Central memory CD8-positive, alpha-beta T cell (primary cell): Measurements from ENCODE around the gene ZNF879.

ENCODE experiments used
- ATAC-seq: fragments of 150-1000 bp; cut with Tn5 transposase; replicated peaks from 2 replicates; pipeline ENCODE4 v1.10.0; 2022; ENCODE audit warnings: mild to moderate bottlenecking, moderate FRiP score, moderate number of reproducible peaks; ENCODE audit not compliant: poor library complexity, severe bottlenecking; ENCODE audit errors: extremely low read depth
- DNase-seq, 2 donors: peaks; one replicate each; pipeline ENCODE4 v3.0.0; 2021; ENCODE audit warnings: low spot score in 2 of 2
- H3K27ac Mint-ChIP-seq: one replicate; pipeline ENCODE4 v1.8.0; 2022; ENCODE audit warnings: low read depth, mild to moderate bottlenecking, moderate library complexity, mixed read lengths
- H3K27me3 Mint-ChIP-seq: one replicate; pipeline ENCODE4 v1.8.0; 2022; ENCODE audit warnings: mixed read lengths
- H3K36me3 Mint-ChIP-seq: one replicate; pipeline ENCODE4 v1.8.0; 2022; ENCODE audit warnings: mild to moderate bottlenecking, moderate library complexity, mixed read lengths; ENCODE audit not compliant: insufficient read depth
- H3K4me1 Mint-ChIP-seq: one replicate; pipeline ENCODE4 v1.8.0; 2022; ENCODE audit warnings: mixed read lengths
- H3K4me3 Mint-ChIP-seq: one replicate; pipeline ENCODE4 v1.8.0; 2022; ENCODE audit warnings: mild to moderate bottlenecking, moderate library complexity, mixed read lengths
- H3K9me3 Mint-ChIP-seq: one replicate; pipeline ENCODE4 v1.8.0; 2022; ENCODE audit warnings: mixed read lengths

Gene ZNF879

GRCh38 chr5:179023528-179024189 is at the start of gene ZNF879:
ZNF879 (plus strand) TSS chr5:179023804; CDS start chr5:179025005, 1,201 bp downstream.
- Mint-ChIP-seq H3K27ac (peak within 1 kb of the TSS; percentile 76), H3K4me1 (peaks cover 5% of the 10 kb centered on the region), H3K9me3 (peaks cover 14% of the 10 kb centered on the region), H3K4me3 (peak within 1 kb of the TSS; percentile 86), H3K36me3 (peaks cover 21% of the 10 kb centered on the region), H3K27me3 (no peaks in the 10 kb centered on the region)
- DNase-seq (peak; percentile 85 to 88), ATAC-seq (peak; percentile 90)

GRCh38 chr5:178981381-178981780 is 42.2 kb upstream of the ZNF879 start:
- Mint-ChIP-seq H3K27me3 (peaks cover 2% of the 10 kb centered on the region), H3K27ac (no peak overlapping the region), H3K4me3 (no peak overlapping the region), H3K4me1 (no peaks in the 10 kb centered on the region), H3K36me3 (peaks cover 2% of the 10 kb centered on the region), H3K9me3 (peaks cover 20% of the 10 kb centered on the region)
- DNase-seq = no peak
- ATAC-seq = no peak

GRCh38 chr5:178982941-178983340 is 40.7 kb upstream of the ZNF879 start:
- peaks cover 2% of the 10 kb centered on the region for H3K36me3 Mint-ChIP-seq
- ATAC-seq = no peak

GRCh38 chr5:178983728-178984127 is 39.9 kb upstream of the ZNF879 start:
- Mint-ChIP-seq H3K27ac (no peak overlapping the region), H3K4me1 (no peaks in the 10 kb centered on the region), H3K27me3 (no peaks in the 10 kb centered on the region), H3K9me3 (peaks cover 14% of the 10 kb centered on the region), H3K4me3 (no peak overlapping the region), H3K36me3 (peaks cover 2% of the 10 kb centered on the region)
- DNase-seq (no peak), ATAC-seq (no peak)

More at GRCh38 chr5:178982941-178983340, 40.7 kb upstream of the ZNF879 start:
- Mint-ChIP-seq H3K4me1 (no peaks in the 10 kb centered on the region), H3K27ac (no peak overlapping the region), H3K4me3 (no peak overlapping the region), H3K9me3 (peaks cover 17% of the 10 kb centered on the region), H3K27me3 (no peaks in the 10 kb centered on the region)
- no peak for DNase-seq

- Mint-ChIP-seq H3K4me1 (no peaks in the 10 kb centered on the region), H3K9me3 (peaks cover 15% of the 10 kb centered on the region)
- ATAC-seq = no peak
Observed at GRCh38 chr5:178984145-178985072, 39.2 kb upstream of the ZNF879 start.

GRCh38 chr5:178986326-178986960 is 37.2 kb upstream of the ZNF879 start:
- Mint-ChIP-seq H3K4me3 (no peak overlapping the region), H3K27ac (no peak overlapping the region), H3K27me3 (peaks cover under 1% of the 10 kb centered on the region), H3K9me3 (peaks cover 16% of the 10 kb centered on the region), H3K4me1 (no peaks in the 10 kb centered on the region), H3K36me3 (no peaks in the 10 kb centered on the region)
- ATAC-seq = no peak
- no peak for DNase-seq

More at GRCh38 chr5:178984145-178985072, 39.2 kb upstream of the ZNF879 start:
- no peak overlapping the region for H3K27ac Mint-ChIP-seq
- H3K4me3 Mint-ChIP-seq = no peak overlapping the region
- no peaks in the 10 kb centered on the region for H3K27me3 Mint-ChIP-seq
- DNase-seq = no peak
- no peaks in the 10 kb centered on the region for H3K36me3 Mint-ChIP-seq

- no peak for ATAC-seq
- H3K27me3 Mint-ChIP-seq = peaks cover 22% of the 10 kb centered on the region
- H3K4me1 Mint-ChIP-seq = no peaks in the 10 kb centered on the region
- no peak overlapping the region for H3K4me3 Mint-ChIP-seq
- no peak for DNase-seq
- H3K27ac Mint-ChIP-seq = no peak overlapping the region
- no peaks in the 10 kb centered on the region for H3K36me3 Mint-ChIP-seq
- H3K9me3 Mint-ChIP-seq = peaks cover 11% of the 10 kb centered on the region
Observed at GRCh38 chr5:178988436-178989220, 35.0 kb upstream of the ZNF879 start.

GRCh38 chr5:178989311-178989710 is 34.3 kb upstream of the ZNF879 start:
- no peak overlapping the region for H3K27ac Mint-ChIP-seq
- DNase-seq (no peak), ATAC-seq (no peak)
- no peaks in the 10 kb centered on the region for H3K4me1 Mint-ChIP-seq
- peaks cover 26% of the 10 kb centered on the region for H3K27me3 Mint-ChIP-seq
- H3K36me3 Mint-ChIP-seq = no peaks in the 10 kb centered on the region
- peaks cover 11% of the 10 kb centered on the region for H3K9me3 Mint-ChIP-seq
- H3K4me3 Mint-ChIP-seq = no peak overlapping the region

GRCh38 chr5:178990491-178990890 is 33.1 kb upstream of the ZNF879 start:
- Mint-ChIP-seq H3K4me1 (no peaks in the 10 kb centered on the region), H3K36me3 (peaks cover 1% of the 10 kb centered on the region)

GRCh38 chr5:178991190-178992145 is 32.1 kb upstream of the ZNF879 start:
- Mint-ChIP-seq H3K27ac (peak overlapping the region; percentile 56), H3K9me3 (peaks cover 11% of the 10 kb centered on the region), H3K4me1 (no peaks in the 10 kb centered on the region), H3K36me3 (peaks cover 1% of the 10 kb centered on the region), H3K4me3 (no peak overlapping the region), H3K27me3 (peaks cover 42% of the 10 kb centered on the region)
- ATAC-seq = no peak
- no peak for DNase-seq

More at GRCh38 chr5:178990491-178990890, 33.1 kb upstream of the ZNF879 start:
- H3K27me3 Mint-ChIP-seq = peaks cover 32% of the 10 kb centered on the region
- ATAC-seq (no peak), DNase-seq (no peak)
- no peak overlapping the region for H3K27ac Mint-ChIP-seq
- no peak overlapping the region for H3K4me3 Mint-ChIP-seq
- H3K9me3 Mint-ChIP-seq = peaks cover 11% of the 10 kb centered on the region

GRCh38 chr5:178992291-178992895 is 31.2 kb upstream of the ZNF879 start:
- Mint-ChIP-seq H3K4me3 (no peak overlapping the region), H3K27me3 (peaks cover 51% of the 10 kb centered on the region), H3K36me3 (peaks cover 1% of the 10 kb centered on the region), H3K27ac (peak overlapping the region; percentile 56), H3K4me1 (no peaks in the 10 kb centered on the region), H3K9me3 (peaks cover 11% of the 10 kb centered on the region)
- no peak for ATAC-seq
- no peak for DNase-seq
